ES-I3 (cell line): ENCODE data around the gene WBP1L.
"Not testable (repeated sequence)": the region's sequence is repeated elsewhere in the genome, so short reads cannot be mapped to it uniquely, and the experiment has no call there.

ENCODE experiments used
- H3K36me3 ChIP-seq: 2 replicates; pipeline ENCODE4 v1.6.1; 2013; ENCODE audit warnings: mild to moderate bottlenecking, low read length, control low read depth, moderate library complexity; ENCODE audit not compliant: insufficient read depth
- H3K4me1 ChIP-seq: 2 replicates; pipeline ENCODE4 v1.6.1; 2013; ENCODE audit warnings: mild to moderate bottlenecking, control low read depth, low read length; ENCODE audit not compliant: insufficient read depth
- H3K9ac ChIP-seq: 2 replicates; pipeline ENCODE4 v1.6.1; 2013; ENCODE audit warnings: low read depth, mild to moderate bottlenecking, low read length, moderate library complexity
- H3K9me3 ChIP-seq: 2 replicates; pipeline ENCODE4 v1.6.1; 2013; ENCODE audit warnings: mild to moderate bottlenecking, low read length, moderate library complexity; ENCODE audit not compliant: control insufficient read depth, insufficient read depth

WBP1L gene

DNA sequence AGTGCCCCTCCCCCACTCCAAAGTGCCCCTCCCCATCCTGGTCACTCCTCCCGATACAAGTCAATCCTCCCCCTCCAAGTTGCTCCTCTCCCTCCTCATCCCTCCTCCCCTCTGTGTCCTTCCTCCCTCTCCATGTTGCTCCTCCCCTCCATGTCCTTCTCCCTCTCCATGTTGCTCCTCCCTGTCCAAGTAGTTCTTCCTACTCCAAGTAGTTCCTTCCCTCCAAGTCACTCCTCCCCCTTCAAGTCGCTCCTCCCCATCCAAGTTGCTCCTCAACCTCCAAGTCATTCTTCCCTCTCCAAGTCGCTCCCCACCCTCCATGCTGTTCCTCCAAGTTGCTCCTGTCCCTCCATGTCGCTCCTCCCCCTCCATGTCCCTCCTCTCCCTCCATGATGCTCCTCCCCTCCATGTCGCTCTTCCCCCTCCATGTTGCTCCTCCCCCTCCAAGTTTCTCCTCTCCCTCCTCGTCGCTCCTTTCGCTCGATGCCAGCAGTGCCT, 8.6 kb upstream of the WBP1L start:
- Histone ChIP-seq H3K9me3 (no peaks in the 10 kb centered on the region), H3K36me3 (peaks cover 16% of the 10 kb centered on the region), H3K4me1 (peaks cover 3% of the 10 kb centered on the region; the same call in 1 of the 2 replicates), H3K9ac (no peak overlapping the region)

GRCh38 chr10:102738692-102739121, 5.0 kb upstream of the WBP1L start:
- H3K9me3 ChIP-seq, result no peaks in the 10 kb centered on the region
- H3K9ac ChIP-seq, result no peak overlapping the region
- peaks cover 10% of the 10 kb centered on the region for H3K36me3 ChIP-seq
- peaks cover 9% of the 10 kb centered on the region for H3K4me1 ChIP-seq

DNA sequence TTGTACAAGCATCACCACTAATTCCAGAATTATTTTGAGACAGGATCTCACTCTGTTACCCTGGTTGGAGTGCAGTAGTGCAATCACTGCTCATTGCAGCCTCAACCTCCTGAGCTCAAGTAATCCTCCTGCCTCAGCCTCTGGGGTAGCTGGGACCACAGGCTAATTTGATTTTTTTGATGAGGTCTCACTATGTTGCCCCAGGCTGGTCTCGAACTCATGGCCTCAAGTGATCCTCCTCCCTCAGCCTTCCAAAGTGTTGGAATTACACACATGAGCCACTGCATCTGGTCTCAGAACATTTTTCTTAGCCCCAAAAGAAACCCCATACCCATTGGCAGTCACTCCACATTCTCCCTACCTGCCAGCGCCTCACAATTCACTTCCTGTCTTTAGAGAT, 3.5 kb upstream of the WBP1L start:
- H3K36me3 ChIP-seq, result peaks cover 4% of the 10 kb centered on the region
- H3K9ac ChIP-seq, result no peak overlapping the region
- peaks cover 9% of the 10 kb centered on the region for H3K4me1 ChIP-seq
- H3K9me3 ChIP-seq, result no peaks in the 10 kb centered on the region

DNA sequence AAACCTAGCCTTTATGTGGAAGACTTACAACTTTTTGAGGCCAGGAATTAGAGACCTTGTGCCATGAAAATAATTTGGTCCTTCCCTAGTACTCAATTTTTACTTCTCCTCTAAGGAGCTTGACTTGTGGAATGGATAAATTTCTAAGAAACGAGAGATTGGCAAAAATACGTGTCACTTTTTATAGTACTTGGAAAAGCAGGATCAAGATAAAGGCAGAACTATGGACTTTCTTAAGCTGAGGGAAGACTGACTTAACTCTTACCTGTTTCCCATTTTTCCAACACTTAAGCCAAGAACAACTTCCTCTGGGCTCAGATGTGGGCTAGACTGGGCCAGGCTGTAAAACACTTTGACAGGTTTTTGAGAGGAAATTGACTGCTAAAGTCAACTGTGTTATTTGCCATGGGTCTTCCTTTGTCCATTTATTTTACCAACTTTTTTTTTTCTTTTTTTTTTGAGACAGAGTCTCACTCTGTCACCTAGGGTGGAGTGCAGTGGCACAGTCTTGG, 2.0 kb upstream of the WBP1L start:
- Histone ChIP-seq H3K9ac (no peak overlapping the region), H3K36me3 (no peaks in the 10 kb centered on the region), H3K9me3 (no peaks in the 10 kb centered on the region), H3K4me1 (peaks cover 6% of the 10 kb centered on the region; the same call in 1 of the 2 replicates)

GRCh38 chr10:102742313-102742712, 1.4 kb upstream of the WBP1L start:
- not testable (repeated sequence) for H3K4me1 ChIP-seq, H3K36me3 ChIP-seq, H3K9ac ChIP-seq, H3K9me3 ChIP-seq

- H3K4me1 ChIP-seq, result peaks cover 6% of the 10 kb centered on the region; the same call in 1 of the 2 replicates
- no peaks in the 10 kb centered on the region for H3K9me3 ChIP-seq
- peak overlapping the region; percentile 41; the same call in 1 of the 2 replicates for H3K9ac ChIP-seq
- no peaks in the 10 kb centered on the region for H3K36me3 ChIP-seq
These were observed 615 bp upstream of the WBP1L start for GRCh38 chr10:102743078-102743587.

GRCh38 chr10:102744374-102745051, 765 bp downstream of the WBP1L start:
- H3K9me3 ChIP-seq, result no peaks in the 10 kb centered on the region
- no peaks in the 10 kb centered on the region for H3K36me3 ChIP-seq
- H3K9ac ChIP-seq, result peak overlapping the region; percentile 74
- peaks cover 6% of the 10 kb centered on the region; the same call in 1 of the 2 replicates for H3K4me1 ChIP-seq

- Histone ChIP-seq H3K9me3 (no peaks in the 10 kb centered on the region), H3K4me1 (peaks cover 6% of the 10 kb centered on the region; the same call in 1 of the 2 replicates), H3K36me3 (no peaks in the 10 kb centered on the region), H3K9ac (no peak overlapping the region)
These were observed 1.4 kb downstream of the WBP1L start for GRCh38 chr10:102745157-102745556.

- H3K4me1 ChIP-seq, result peaks cover 7% of the 10 kb centered on the region
- H3K36me3 ChIP-seq, result no peaks in the 10 kb centered on the region
- no peak overlapping the region for H3K9ac ChIP-seq
- H3K9me3 ChIP-seq, result no peaks in the 10 kb centered on the region
These were observed 8.7 kb downstream of the WBP1L start for GRCh38 chr10:102752266-102752930.

- H3K9me3 ChIP-seq, result no peaks in the 10 kb centered on the region
- no peaks in the 10 kb centered on the region for H3K36me3 ChIP-seq
- no peak overlapping the region for H3K9ac ChIP-seq
- peaks cover 7% of the 10 kb centered on the region for H3K4me1 ChIP-seq
These were observed 9.4 kb downstream of the WBP1L start for GRCh38 chr10:102752934-102753664.

- no peak overlapping the region for H3K9ac ChIP-seq
- no peaks in the 10 kb centered on the region for H3K36me3 ChIP-seq
- no peaks in the 10 kb centered on the region for H3K9me3 ChIP-seq
- peaks cover 7% of the 10 kb centered on the region for H3K4me1 ChIP-seq
These were observed 10.0 kb downstream of the WBP1L start for GRCh38 chr10:102753718-102754117.

- H3K9ac ChIP-seq, result no peak overlapping the region
- H3K9me3 ChIP-seq, result no peaks in the 10 kb centered on the region
- peaks cover 7% of the 10 kb centered on the region for H3K4me1 ChIP-seq
- no peaks in the 10 kb centered on the region for H3K36me3 ChIP-seq
These were observed 13.6 kb downstream of the WBP1L start for GRCh38 chr10:102757323-102757722.

GRCh38 chr10:102758240-102758932, 14.6 kb downstream of the WBP1L start:
- peaks cover 4% of the 10 kb centered on the region for H3K4me1 ChIP-seq
- no peaks in the 10 kb centered on the region for H3K9me3 ChIP-seq
- H3K9ac ChIP-seq, result no peak overlapping the region
- H3K36me3 ChIP-seq, result no peaks in the 10 kb centered on the region

GRCh38 chr10:102758933-102759262, 15.2 kb downstream of the WBP1L start:
- not testable (repeated sequence) for H3K4me1 ChIP-seq, H3K9ac ChIP-seq, H3K36me3 ChIP-seq, H3K9me3 ChIP-seq
